PC-3 (cell line): ENCODE data around the gene ADARB2. TPM values are rescaled to one million over a fixed set of nuclear protein-coding genes. Genes with fewer than 3 reads are reported as not detected.

ENCODE experiments used
- ATAC-seq: fragments of 200-7000 bp; cut with Tn5 transposase; 2 replicates; pipeline ENCODE4 v1.9.1; 2020; ENCODE audit warnings: mild to moderate bottlenecking, moderate library complexity
- BruUV-seq: library from RNA; stranded (reverse); fragments of 400-500 nt; replicated peaks from 2 replicates; lab custom pipeline; 2021; lab: Mats Ljungman, UMichigan
- CTCF ChIA-PET: fragments of 300-600 bp; sonication (Branson Sonifier 250); formaldehyde crosslinking; loops from one replicate; lab custom pipeline; 2022; ENCODE audit warnings: antibody characterized with exemption; lab: Charles Lee
- POLR2A ChIA-PET: fragments of 300-600 bp; sonication (Branson Sonifier 250); formaldehyde crosslinking; loops from one replicate; lab custom pipeline; 2022; ENCODE audit warnings: antibody characterized with exemption; ENCODE audit not compliant: unreplicated experiment; lab: Charles Lee
- DNase-seq: peaks from one replicate; pipeline ENCODE4 v3.0.0-alpha.2; 2015
- H2AFZ ChIP-seq: fragments of 300-600 bp; sonication (generic); 2 replicates; pipeline ENCODE4 v1.6.0; 2016; ENCODE audit warnings: antibody characterized with exemption, low read length
- H3F3A ChIP-seq: fragments of 300-600 bp; sonication (generic); one replicate; pipeline ENCODE4 v1.6.0; 2017; ENCODE audit warnings: antibody characterized with exemption, low read length, control low read depth, mild to moderate bottlenecking; ENCODE audit not compliant: unreplicated experiment
- H3K27ac ChIP-seq: fragments of 300-600 bp; sonication (generic); 2 replicates; pipeline ENCODE4 v1.5.1; 2016; ENCODE audit warnings: mild to moderate bottlenecking, low read length
- H3K27me3 ChIP-seq: fragments of 300-600 bp; sonication (generic); 2 replicates; pipeline ENCODE4 v1.6.1; 2016; ENCODE audit warnings: low read length, mixed read lengths
- H3K36me3 ChIP-seq: fragments of 300-600 bp; sonication (generic); 2 replicates; pipeline ENCODE4 v1.6.1; 2016; ENCODE audit warnings: low read depth, mixed run types, low read length, mixed read lengths
- H3K4me1 ChIP-seq: fragments of 300-600 bp; sonication (generic); 2 replicates; pipeline ENCODE4 v1.5.1; 2016; ENCODE audit warnings: low read length; ENCODE audit not compliant: insufficient read depth
- H3K4me2 ChIP-seq: fragments of 300-600 bp; sonication (generic); 2 replicates; pipeline ENCODE4 v1.6.0; 2016; ENCODE audit warnings: low read length
- H3K4me3 ChIP-seq: fragments of 300-600 bp; sonication (generic); 2 replicates; pipeline ENCODE4 v1.5.1; 2016; ENCODE audit warnings: mild to moderate bottlenecking, low read length, mixed read lengths
- H3K79me2 ChIP-seq: fragments of 300-600 bp; sonication (generic); 2 replicates; pipeline ENCODE4 v1.6.1; 2017; ENCODE audit warnings: low read length, mixed read lengths
- H3K9ac ChIP-seq: fragments of 300-600 bp; sonication (generic); 2 replicates; pipeline ENCODE4 v1.6.0; 2016; ENCODE audit warnings: mild to moderate bottlenecking, low read length
- H3K9me2 ChIP-seq: fragments of 300-600 bp; sonication (generic); replicated peaks from 2 replicates; pipeline ENCODE4 v1.6.1; 2016; ENCODE audit warnings: mixed run types, low read length, mixed read lengths
- H3K9me3 ChIP-seq: fragments of 300-600 bp; sonication (generic); 2 replicates; pipeline ENCODE4 v1.6.1; 2016; ENCODE audit warnings: low read length, mixed read lengths
- H4K20me1 ChIP-seq: fragments of 300-600 bp; sonication (generic); 2 replicates; pipeline ENCODE4 v1.6.1; 2016; ENCODE audit warnings: low read length, mixed read lengths
- CTCF ChIP-seq: fragments of 300-600 bp; sonication (generic); conservative IDR thresholded peaks from 2 replicates; pipeline ENCODE4 v1.5.1; 2017; ENCODE audit warnings: antibody characterized with exemption, low read depth, mild to moderate bottlenecking, low read length
- EZH2 ChIP-seq: fragments of 300-600 bp; sonication (generic); IDR thresholded peaks from one replicate; pipeline ENCODE4 v1.6.1; 2017; ENCODE audit warnings: antibody characterized with exemption, mild to moderate bottlenecking, low read length; ENCODE audit not compliant: unreplicated experiment
- EZH2phosphoT487 ChIP-seq: fragments of 300-600 bp; sonication (generic); IDR thresholded peaks from 2 replicates; pipeline ENCODE4 v1.6.1; 2018; ENCODE audit warnings: mild to moderate bottlenecking, antibody characterized with exemption, low read length, borderline replicate concordance
- intact Hi-C: fragments of 100-400 bp; cut with micrococcal nuclease; formaldehyde crosslinking; loops from 2 replicates; pipeline ENCODE4 v1.9.0; 2023
- total RNA-seq: library from RNA; depleted of rRNA; stranded (reverse); fragments of >200 nt; gene quantifications from 2 replicates; pipeline ENCODE4 v1.2.3, GENCODE V29; 2014

The ADARB2 gene
- total RNA-seq, 1 experiment from 2014 or later = not detected

GRCh38 chr10:1308173-1308961 lies 429.0 kb downstream of the ADARB2 start:
- Histone ChIP-seq H3K79me2 (no peaks in the 10 kb centered on the region), H3K9me3 (no peaks in the 10 kb centered on the region), H3K9me2 (no peaks in the 10 kb centered on the region), H2AFZ (no peak overlapping the region), H3K27ac (no peak overlapping the region), H3K4me1 (no peaks in the 10 kb centered on the region), H4K20me1 (no peaks in the 10 kb centered on the region), H3K9ac (no peak overlapping the region), H3F3A (no peaks in the 10 kb centered on the region), H3K4me2 (no peak overlapping the region), H3K36me3 (no peaks in the 10 kb centered on the region), H3K4me3 (no peak overlapping the region), H3K27me3 (no peaks in the 10 kb centered on the region)
- ATAC-seq = no peak
- DNase-seq = no peak
- intact Hi-C loops = no loop called here
- POLR2A ChIA-PET = no interaction called here
- TF ChIP-seq EZH2 (no peak), EZH2phosphoT487 (no peak), CTCF (no peak)
- CTCF ChIA-PET = no interaction called here
- BruUV-seq = no TSS peak

GRCh38 chr10:1301143-1301542 lies 436.2 kb downstream of the ADARB2 start:
- Histone ChIP-seq H3K4me2 (no peak overlapping the region), H3K9me2 (no peaks in the 10 kb centered on the region), H3K27ac (no peak overlapping the region), H3K9me3 (no peaks in the 10 kb centered on the region), H3K9ac (no peak overlapping the region), H3K36me3 (no peaks in the 10 kb centered on the region), H3F3A (no peaks in the 10 kb centered on the region), H3K27me3 (0 out of 2 replicates have a peak, but pooled peaks cover 11% of the 10 kb centered on the region), H3K4me1 (no peaks in the 10 kb centered on the region), H3K4me3 (no peak overlapping the region), H3K79me2 (no peaks in the 10 kb centered on the region), H2AFZ (no peak overlapping the region), H4K20me1 (no peaks in the 10 kb centered on the region)
- no peak for ATAC-seq
- DNase-seq = no peak
- intact Hi-C loops = no loop called here
- no TSS peak for BruUV-seq
- ChIA-PET CTCF (no interaction called here), POLR2A (no interaction called here)
- TF ChIP-seq EZH2 (no peak), EZH2phosphoT487 (no peak), CTCF (no peak; the same call in 1 of the 2 replicates)

- no peaks in the 10 kb centered on the region for H3K79me2 ChIP-seq
- no peaks in the 10 kb centered on the region for H3K9me3 ChIP-seq
- no peak overlapping the region for H3K27ac ChIP-seq
- H3K4me3 ChIP-seq = no peak overlapping the region
- TF ChIP-seq CTCF (no peak), EZH2 (no peak), EZH2phosphoT487 (no peak)
- no peak for DNase-seq
- ATAC-seq = no peak
- H3K4me1 ChIP-seq = no peaks in the 10 kb centered on the region
- no peaks in the 10 kb centered on the region for H3F3A ChIP-seq
- H2AFZ ChIP-seq = no peak overlapping the region
- H3K4me2 ChIP-seq = no peak overlapping the region
- 0 out of 2 replicates have a peak, but pooled peaks cover 15% of the 10 kb centered on the region for H3K27me3 ChIP-seq
- CTCF ChIA-PET = no interaction called here
- no peaks in the 10 kb centered on the region for H4K20me1 ChIP-seq
- intact Hi-C loops = no loop called here
- no peak overlapping the region for H3K9ac ChIP-seq
- H3K36me3 ChIP-seq = no peaks in the 10 kb centered on the region
- POLR2A ChIA-PET = no interaction called here
- no TSS peak for BruUV-seq
- H3K9me2 ChIP-seq = no peaks in the 10 kb centered on the region
These were observed 437.1 kb downstream of the ADARB2 start for GRCh38 chr10:1300218-1300617.
